OCI-LY1 (cell line): ENCODE data around the gene PADI1.

Source experiments
- H2AFZ ChIP-seq: fragments of 200-600 bp; sonication (generic), shearing (Covaris generic); 2 replicates; pipeline ENCODE4 v1.6.0; 2014; ENCODE audit warnings: antibody characterized with exemption, mild to moderate bottlenecking, low read length
- H3F3A ChIP-seq: fragments of 200-600 bp; sonication (generic), shearing (Covaris generic); 2 replicates; pipeline ENCODE4 v1.6.0; 2014; ENCODE audit warnings: mild to moderate bottlenecking, antibody characterized with exemption, low read length, moderate library complexity; ENCODE audit not compliant: insufficient read depth
- H3K27ac ChIP-seq: fragments of 200-600 bp; sonication (generic); 2 replicates; pipeline ENCODE4 v1.5.1; 2014; ENCODE audit warnings: low read length, mixed run types, mild to moderate bottlenecking, low read depth; ENCODE audit not compliant: poor library complexity, severe bottlenecking
- H3K27me3 ChIP-seq: fragments of 200-600 bp; sonication (generic); 2 replicates; pipeline ENCODE4 v1.6.0; 2014; ENCODE audit warnings: antibody characterized with exemption, mild to moderate bottlenecking, low read length, moderate library complexity; ENCODE audit not compliant: insufficient read depth
- H3K36me3 ChIP-seq: fragments of 200-600 bp; sonication (generic); 2 replicates; pipeline ENCODE4 v1.6.1; 2014; ENCODE audit warnings: mild to moderate bottlenecking, antibody characterized with exemption, low read length, moderate library complexity, mixed read lengths; ENCODE audit not compliant: insufficient read depth
- H3K4me1 ChIP-seq: fragments of 200-600 bp; sonication (generic); 2 replicates; pipeline ENCODE4 v1.5.1; 2014; ENCODE audit warnings: mild to moderate bottlenecking, low read length, moderate library complexity; ENCODE audit not compliant: insufficient read depth, severe bottlenecking
- H3K4me2 ChIP-seq: fragments of 200-600 bp; sonication (generic), shearing (Covaris generic); 2 replicates; pipeline ENCODE4 v1.6.1; 2014; ENCODE audit warnings: low read length
- H3K4me3 ChIP-seq: fragments of 200-600 bp; sonication (generic); 2 replicates; pipeline ENCODE4 v1.5.1; 2014; ENCODE audit warnings: low read length, low read depth, mild to moderate bottlenecking, mixed read lengths; ENCODE audit not compliant: poor library complexity, severe bottlenecking
- H3K79me2 ChIP-seq: fragments of 200-600 bp; shearing (Covaris generic); 2 replicates; pipeline ENCODE4 v1.6.1; 2016; ENCODE audit warnings: mixed run types, low read length, mixed read lengths; ENCODE audit not compliant: insufficient read depth
- H3K9ac ChIP-seq: fragments of 200-600 bp; sonication (generic), shearing (Covaris generic); 2 replicates; pipeline ENCODE4 v1.6.1; 2014; ENCODE audit warnings: mild to moderate bottlenecking, low read length, mixed read lengths
- H3K9me2 ChIP-seq: fragments of 200-600 bp; sonication (generic), shearing (Covaris generic); 2 replicates; pipeline ENCODE4 v1.6.1; 2014; ENCODE audit warnings: low read depth, mild to moderate bottlenecking, low read length, mixed read lengths
- H3K9me3 ChIP-seq: fragments of 200-600 bp; shearing (Covaris generic); 2 replicates; pipeline ENCODE4 v1.6.1; 2014; ENCODE audit warnings: low read length, mixed read lengths
- H4K20me1 ChIP-seq: fragments of 200-600 bp; sonication (generic), shearing (Covaris generic); 2 replicates; pipeline ENCODE4 v1.6.0; 2016; ENCODE audit warnings: mild to moderate bottlenecking, low read length; ENCODE audit not compliant: insufficient read depth
- EZH2 ChIP-seq: fragments of 200-600 bp; sonication (generic), shearing (Covaris generic); IDR thresholded peaks from 2 replicates; pipeline ENCODE4 v1.8.0; 2017; ENCODE audit warnings: borderline replicate concordance, mixed run types, mild to moderate bottlenecking, antibody characterized with exemption, low read length, moderate library complexity, mixed read lengths
- TF ChIP-seq, protein P1 (sequence below): fragments of 200-600 bp; sonication (generic), shearing (Covaris generic); IDR thresholded peaks from 2 replicates; pipeline ENCODE4 v1.5.1; 2017; ENCODE audit warnings: mild to moderate bottlenecking, antibody characterized with exemption, low read length, moderate library complexity, mixed read lengths

The PADI1 gene

DNA sequence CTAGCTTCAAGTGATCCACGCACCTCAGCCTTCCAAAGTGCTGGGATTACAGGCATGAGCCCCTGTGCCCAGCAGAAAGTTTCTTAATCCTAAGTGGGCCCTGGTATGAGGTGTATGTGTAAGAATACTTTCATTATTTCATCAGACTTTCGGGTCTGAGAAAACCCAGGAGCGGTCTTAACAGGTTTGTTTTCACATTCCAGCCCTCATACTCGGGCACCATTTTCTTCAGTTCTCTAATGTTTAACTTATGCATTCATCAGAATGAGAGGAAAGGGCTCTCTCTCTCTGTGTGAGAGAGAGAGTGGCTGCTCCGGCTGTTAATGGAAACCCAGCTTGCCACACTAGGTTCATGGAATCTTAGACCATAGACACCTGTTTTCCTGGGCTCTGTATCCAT lies 4.2 kb upstream of the PADI1 start:
- Histone ChIP-seq H3K4me2 (no peak overlapping the region), H2AFZ (no peak overlapping the region), H3K36me3 (no peaks in the 10 kb centered on the region), H3K79me2 (no peaks in the 10 kb centered on the region), H3K4me3 (no peak overlapping the region), H4K20me1 (no peaks in the 10 kb centered on the region), H3F3A (no peaks in the 10 kb centered on the region), H3K27me3 (peaks cover 5% of the 10 kb centered on the region; the same call in 1 of the 2 replicates), H3K9me3 (no peaks in the 10 kb centered on the region), H3K9me2 (no peaks in the 10 kb centered on the region), H3K4me1 (no peaks in the 10 kb centered on the region), H3K9ac (no peak overlapping the region), H3K27ac (no peak overlapping the region)
- TF ChIP-seq EZH2 = no peak
- TF ChIP-seq, protein P1, sequence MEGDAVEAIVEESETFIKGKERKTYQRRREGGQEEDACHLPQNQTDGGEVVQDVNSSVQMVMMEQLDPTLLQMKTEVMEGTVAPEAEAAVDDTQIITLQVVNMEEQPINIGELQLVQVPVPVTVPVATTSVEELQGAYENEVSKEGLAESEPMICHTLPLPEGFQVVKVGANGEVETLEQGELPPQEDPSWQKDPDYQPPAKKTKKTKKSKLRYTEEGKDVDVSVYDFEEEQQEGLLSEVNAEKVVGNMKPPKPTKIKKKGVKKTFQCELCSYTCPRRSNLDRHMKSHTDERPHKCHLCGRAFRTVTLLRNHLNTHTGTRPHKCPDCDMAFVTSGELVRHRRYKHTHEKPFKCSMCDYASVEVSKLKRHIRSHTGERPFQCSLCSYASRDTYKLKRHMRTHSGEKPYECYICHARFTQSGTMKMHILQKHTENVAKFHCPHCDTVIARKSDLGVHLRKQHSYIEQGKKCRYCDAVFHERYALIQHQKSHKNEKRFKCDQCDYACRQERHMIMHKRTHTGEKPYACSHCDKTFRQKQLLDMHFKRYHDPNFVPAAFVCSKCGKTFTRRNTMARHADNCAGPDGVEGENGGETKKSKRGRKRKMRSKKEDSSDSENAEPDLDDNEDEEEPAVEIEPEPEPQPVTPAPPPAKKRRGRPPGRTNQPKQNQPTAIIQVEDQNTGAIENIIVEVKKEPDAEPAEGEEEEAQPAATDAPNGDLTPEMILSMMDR = no peak

DNA sequence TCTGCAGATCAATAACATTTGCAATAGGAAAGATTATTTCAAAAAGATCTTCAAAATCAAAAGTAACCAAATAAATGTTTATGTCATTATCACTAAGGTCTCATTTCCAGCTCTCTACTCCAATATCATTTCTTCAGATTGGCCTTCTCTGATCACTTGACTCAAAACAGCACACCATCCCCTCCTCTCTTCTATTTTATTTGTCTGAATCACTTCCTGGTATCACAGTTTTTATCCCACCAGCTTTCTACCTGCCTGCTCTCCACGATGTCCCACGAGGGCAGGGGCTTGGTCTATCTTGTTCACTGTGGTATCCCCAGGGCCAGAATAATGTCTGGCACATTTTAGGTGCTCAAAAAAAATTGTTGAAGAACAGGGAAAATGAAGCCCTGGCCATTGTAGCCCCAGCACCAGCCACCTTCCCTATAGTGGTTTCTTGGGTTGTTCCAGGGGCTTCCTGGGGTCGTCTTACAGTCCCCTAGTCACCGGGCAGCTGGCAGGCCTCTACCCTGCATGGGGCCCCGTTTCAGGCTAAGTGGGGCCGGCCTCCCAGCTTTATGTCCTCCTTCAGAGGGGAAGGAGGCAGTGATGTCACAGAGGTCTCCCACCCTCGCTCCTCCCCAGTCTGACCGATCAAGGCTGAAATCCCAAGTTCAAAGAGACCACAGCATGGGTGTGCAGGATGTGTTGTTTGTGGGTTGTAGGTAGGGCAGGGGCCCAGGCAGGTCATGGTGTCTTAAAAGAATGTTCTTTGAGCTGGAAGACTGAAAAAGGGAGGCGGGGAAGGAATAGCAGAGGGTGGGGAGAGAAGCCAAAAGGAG lies 3.5 kb upstream of the PADI1 start:
- peaks cover 5% of the 10 kb centered on the region; the same call in 1 of the 2 replicates for H3K27me3 ChIP-seq
- no peaks in the 10 kb centered on the region for H3F3A ChIP-seq
- H3K9me2 ChIP-seq = no peaks in the 10 kb centered on the region
- no peak overlapping the region for H2AFZ ChIP-seq
- H3K27ac ChIP-seq = no peak overlapping the region
- no peaks in the 10 kb centered on the region for H4K20me1 ChIP-seq
- H3K79me2 ChIP-seq = no peaks in the 10 kb centered on the region
- no peak overlapping the region for H3K4me2 ChIP-seq
- no peaks in the 10 kb centered on the region for H3K36me3 ChIP-seq
- TF ChIP-seq, protein P1 = no peak
- TF ChIP-seq EZH2 = no peak
- no peaks in the 10 kb centered on the region for H3K9me3 ChIP-seq
- no peaks in the 10 kb centered on the region for H3K4me1 ChIP-seq
- H3K4me3 ChIP-seq = no peak overlapping the region
- no peak overlapping the region for H3K9ac ChIP-seq

- no peaks in the 10 kb centered on the region for H3K79me2 ChIP-seq
- no peak overlapping the region for H3K4me3 ChIP-seq
- no peak overlapping the region for H3K27ac ChIP-seq
- no peak overlapping the region for H3K9ac ChIP-seq
- TF ChIP-seq, protein P1 = no peak
- no peak for TF ChIP-seq EZH2
- no peaks in the 10 kb centered on the region for H4K20me1 ChIP-seq
- H3K36me3 ChIP-seq = no peaks in the 10 kb centered on the region
- no peaks in the 10 kb centered on the region for H3K9me2 ChIP-seq
- H3K9me3 ChIP-seq = no peaks in the 10 kb centered on the region
- H3K4me1 ChIP-seq = no peaks in the 10 kb centered on the region
- no peak overlapping the region for H2AFZ ChIP-seq
- no peaks in the 10 kb centered on the region for H3F3A ChIP-seq
- 0 out of 2 replicates have a peak, but pooled peaks cover 5% of the 10 kb centered on the region for H3K27me3 ChIP-seq
- no peak overlapping the region for H3K4me2 ChIP-seq
Measured at GRCh38 chr1:17205652-17206051, 724 bp downstream of the PADI1 start.
